ENCODE measurements around the gene AFDN. TPM values are rescaled to one million over a fixed set of nuclear protein-coding genes. Genes with fewer than 3 reads are reported as not detected.

The AFDN gene
- polyA plus RNA-seq, 1 of the 3 experiments (the other 2 are of a cell fraction): 25.1 TPM

DNA sequence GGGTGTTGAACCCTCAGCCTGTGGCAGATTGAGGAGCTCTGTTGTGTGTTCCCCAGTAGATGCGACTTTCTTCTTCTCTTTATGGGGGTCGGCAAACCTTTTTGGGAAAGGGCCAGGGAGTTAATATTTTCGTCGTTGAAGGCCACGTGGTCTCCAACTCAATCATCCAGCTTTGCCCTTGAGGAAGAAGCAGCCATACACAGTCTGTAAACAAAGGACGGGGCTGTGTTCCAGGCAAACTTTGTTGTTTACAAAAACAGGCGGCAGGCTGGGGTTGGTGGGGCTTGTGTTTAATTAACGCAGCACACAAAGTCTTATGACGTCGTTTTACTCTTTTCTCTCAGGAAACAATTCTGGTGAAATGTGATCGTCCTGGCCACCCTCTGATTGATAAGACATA, 190.9 kb downstream of the AFDN start:
- Histone ChIP-seq H3K9me3 (no peaks in the 10 kb centered on the region), H3K27ac (ENCODE audit: low read depth in 2 of 2, low read length in 1 of 2) (no peak overlapping the region), H2AFZ (ENCODE audit: low read depth) (no peak overlapping the region), H3K4me1 (ENCODE audit: control insufficient read depth in 1 of 2, insufficient read depth in 2 of 2, low read depth in 1 of 2, low read length in 1 of 2) (no peaks in the 10 kb centered on the region; a peak in 1 of 4 replicates), H3K9me2 (no peaks in the 10 kb centered on the region), H4K20me1 (ENCODE audit: insufficient read depth) (no peaks in the 10 kb centered on the region), H3F3A (replicated peaks; ENCODE audit: insufficient read depth) (no peaks in the 10 kb centered on the region), H3K9ac (no peak overlapping the region), H3K4me3 (ENCODE audit: low read depth in 2 of 2, low read length in 1 of 2) (no peak overlapping the region), H3K79me2 (ENCODE audit: insufficient read depth) (no peaks in the 10 kb centered on the region), H3K27me3 (ENCODE audit: insufficient read depth) (no peaks in the 10 kb centered on the region), H3K4me2 (no peak overlapping the region), H3K36me3 (replicated peaks in 1 of 2; ENCODE audit: control insufficient read depth in 1 of 2, insufficient read depth in 2 of 2, low read length in 1 of 2) (no peaks in the 10 kb centered on the region)
- DNase-seq: no peak
- 54% methylated on average over 11 of the region's 11 CpGs for WGBS (ENCODE audit: low lambda C conversion rate)
- TF ChIP-seq FOXJ3 (CRISPR knock-in tag; IDR thresholded peaks at IDR 0.05) (no peak), YY1 (IDR thresholded peaks at IDR 0.05; ENCODE audit: low read depth) (no peak), RCOR1 (IDR thresholded peaks at IDR 0.05; ENCODE audit: low read length) (no peak), SIN3A (IDR thresholded peaks at IDR 0.05; ENCODE audit: borderline replicate concordance, low read depth, low read length) (no peak), FOXM1 (IDR thresholded peaks at IDR 0.05; ENCODE audit: low read depth) (no peak), MXI1 (IDR thresholded peaks at IDR 0.05; ENCODE audit: low read depth, low read length) (no peak), ELF1 (IDR thresholded peaks at IDR 0.05) (no peak)
- ChIA-PET CTCF (no interaction called here), POLR2A (no interaction called here)

DNA sequence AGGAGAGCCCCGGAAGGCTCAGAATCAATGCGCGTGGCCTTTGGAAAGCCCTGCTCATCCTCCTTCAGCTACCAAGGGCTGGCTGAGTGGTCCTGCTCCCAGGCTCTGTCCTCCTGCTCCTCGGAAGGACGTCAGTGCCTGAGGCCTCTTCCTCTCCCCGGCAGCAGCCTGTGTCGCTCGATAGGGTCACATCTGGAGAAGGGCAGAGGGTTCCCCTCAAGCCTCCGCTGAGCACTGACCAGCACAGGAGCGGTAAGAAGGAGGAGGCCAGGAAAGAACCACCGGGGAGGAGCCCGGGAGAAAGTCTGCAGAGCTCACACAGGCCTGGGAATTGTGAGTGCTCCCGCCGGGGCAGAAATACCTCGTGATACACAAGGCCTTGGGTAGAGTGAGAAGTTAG, 192.0 kb downstream of the AFDN start:
- no peaks in the 10 kb centered on the region for H3K79me2 ChIP-seq (ENCODE audit: insufficient read depth)
- no peak overlapping the region for H2AFZ ChIP-seq (ENCODE audit: low read depth)
- no peak overlapping the region for H3K4me2 ChIP-seq
- TF ChIP-seq SIN3A (IDR thresholded peaks at IDR 0.05; ENCODE audit: borderline replicate concordance, low read depth, low read length) (no peak), RXRA (IDR thresholded peaks at IDR 0.05; ENCODE audit: borderline replicate concordance, low read depth) (no peak), SMC3 (IDR thresholded peaks at IDR 0.05; ENCODE audit: low read depth, low read length) (no peak), TCF12 (IDR thresholded peaks at IDR 0.05) (no peak), ZBTB33 (IDR thresholded peaks at IDR 0.05; ENCODE audit: borderline replicate concordance, low read depth) (no peak), MAX (IDR thresholded peaks at IDR 0.05; ENCODE audit: low read depth) (no peak)
- no peak overlapping the region for H3K9ac ChIP-seq
- DNase-seq: no peak
- H3K27me3 ChIP-seq (ENCODE audit: insufficient read depth): no peaks in the 10 kb centered on the region
- no peaks in the 10 kb centered on the region for H3K9me2 ChIP-seq
- H3K4me1 ChIP-seq (ENCODE audit: control insufficient read depth in 1 of 2, insufficient read depth in 2 of 2, low read depth in 1 of 2, low read length in 1 of 2): no peaks in the 10 kb centered on the region; a peak in 1 of 4 replicates
- 69% methylated on average over 11 of the region's 15 CpGs for WGBS (ENCODE audit: low lambda C conversion rate)
- no peak overlapping the region for H3K27ac ChIP-seq (ENCODE audit: low read depth in 2 of 2, low read length in 1 of 2)
- H4K20me1 ChIP-seq (ENCODE audit: insufficient read depth): no peaks in the 10 kb centered on the region
- ChIA-PET POLR2A (no interaction called here), CTCF (interaction anchor here (0.7 kb wide), 1 partner anchor 108 kb away, joined by 3 read pairs; no protein-coding TSS in a partner anchor)
- H3K4me3 ChIP-seq (ENCODE audit: low read depth in 2 of 2, low read length in 1 of 2): no peak overlapping the region
- no peaks in the 10 kb centered on the region for H3F3A ChIP-seq (replicated peaks; ENCODE audit: insufficient read depth)
- no peaks in the 10 kb centered on the region for H3K9me3 ChIP-seq
- no peaks in the 10 kb centered on the region for H3K36me3 ChIP-seq (replicated peaks in 1 of 2; ENCODE audit: control insufficient read depth in 1 of 2, insufficient read depth in 2 of 2, low read length in 1 of 2)
